SK-N-DZ (cell line): Measurements from ENCODE around the gene AGMAT.
A peak's percentile ranks its signal among the peaks of the same experiment; 100 is the strongest.

Experiments used
- DNase-seq: peaks from one replicate; pipeline ENCODE4 v3.0.0-alpha.2; 2015; ENCODE audit warnings: low spot score
- small RNA-seq, 2 experiments: library from RNA; depleted of rRNA; stranded (forward); fragments of <200 nt; gene quantifications; one replicate each; pipeline ENCODE3, GENCODE V24; 2014

Gene AGMAT

DNA sequence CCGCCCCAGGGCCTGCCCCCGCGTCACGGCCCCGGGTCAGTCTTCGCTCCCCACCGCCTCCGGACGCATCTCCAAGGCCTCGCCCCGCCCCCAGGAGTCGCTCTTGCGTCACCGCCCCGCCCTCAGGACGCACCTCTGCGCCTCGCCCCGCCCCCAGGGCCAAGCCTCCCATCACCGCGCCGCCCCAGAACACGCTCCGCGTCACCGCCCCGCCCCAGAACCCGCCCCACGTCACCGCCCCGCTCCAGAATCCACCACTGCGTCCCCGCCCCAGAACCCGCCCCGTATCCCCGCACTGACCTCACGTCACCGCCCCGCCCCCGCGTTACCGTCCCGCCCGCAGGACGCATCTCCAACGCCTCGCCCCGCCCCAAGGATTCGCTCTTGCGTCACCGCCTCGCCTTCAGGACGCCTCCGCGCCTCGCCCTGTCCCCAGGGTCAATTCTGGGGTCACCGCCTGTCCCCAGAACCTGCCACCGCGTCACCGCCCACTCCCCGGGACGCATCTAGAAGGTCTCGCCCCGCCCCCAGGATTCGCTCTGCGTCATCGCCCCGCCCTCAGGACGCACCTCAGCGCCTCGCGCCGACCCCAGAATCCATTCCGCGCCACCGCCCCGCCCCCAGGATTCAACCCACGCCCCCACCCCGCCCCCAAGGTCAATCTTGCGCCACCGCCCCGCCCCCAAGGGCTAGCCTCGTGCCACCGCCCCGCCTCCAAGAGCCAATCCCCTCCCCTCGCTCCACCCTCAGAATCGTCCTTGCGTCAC, 60.4 kb downstream of the AGMAT start:
- DNase-seq: peak; percentile 91

- no peak for DNase-seq
These were observed 60.9 kb downstream of the AGMAT start, which contains the start of gene CASP9 for GRCh38 chr1:15524021-15524282. Gene CASP9 (minus strand): TSS chr1:15524215. CDS start chr1:15524200, 15 bp downstream.

- no peak for DNase-seq
These were observed 61.5 kb downstream of the AGMAT start for GRCh38 chr1:15523104-15524020.

GRCh38 chr1:15522551-15522950, 62.3 kb downstream of the AGMAT start:
- no peak for DNase-seq

Small RNAs within 50 kb of the gene (small RNA-seq; reads per million reads assigned to genes)
- 0 reads per million in 2 experiments for gene CD24P1
- 0 reads per million in 2 experiments for gene RNU7-179P
- gene SCARNA21B: 0.03 to 0.18 reads per million in 2 experiments
